ENCODE measurements around the gene TMEM190.
A peak's percentile ranks its signal among the peaks of the same experiment; 100 is the strongest.

The TMEM190 gene

GRCh38 chr19:55368106-55368505 is 8.5 kb upstream of the TMEM190 start:
- no peak overlapping the region for H3K4me3 ChIP-seq (ENCODE audit: control insufficient read depth, low read depth, low read length)
- no peak for TF ChIP-seq CTCF (conservative IDR thresholded peaks at IDR 0.05; ENCODE audit: control insufficient read depth, insufficient read depth, low read depth, low read length)
- DNase-seq (ENCODE audit: low read depth), result no peak

GRCh38 chr19:55368701-55369563 is 7.7 kb upstream of the TMEM190 start:
- no peak for TF ChIP-seq CTCF (conservative IDR thresholded peaks at IDR 0.05; ENCODE audit: control insufficient read depth, insufficient read depth, low read depth, low read length)
- peak; percentile 33 for DNase-seq (ENCODE audit: low read depth)
- H3K4me3 ChIP-seq (ENCODE audit: control insufficient read depth, low read depth, low read length), result peak overlapping the region; percentile 35

GRCh38 chr19:55369653-55370304 is 6.8 kb upstream of the TMEM190 start:
- no peak for TF ChIP-seq CTCF (conservative IDR thresholded peaks at IDR 0.05; ENCODE audit: control insufficient read depth, insufficient read depth, low read depth, low read length)
- peak; percentile 62 for DNase-seq (ENCODE audit: low read depth)
- H3K4me3 ChIP-seq (ENCODE audit: control insufficient read depth, low read depth, low read length), result peak overlapping the region; percentile 59

- H3K4me3 ChIP-seq (ENCODE audit: control insufficient read depth, low read depth, low read length), result peak within 1 kb of the TSS; percentile 59
- TF ChIP-seq CTCF (conservative IDR thresholded peaks at IDR 0.05; ENCODE audit: control insufficient read depth, insufficient read depth, low read depth, low read length), result no peak
- DNase-seq (ENCODE audit: low read depth), result peak; percentile 51
Measured at GRCh38 chr19:55370305-55370988, 6.2 kb upstream of the TMEM190 start, which contains the start of gene IL11. TSS of gene IL11 (minus strand) at chr19:55370463. CDS start at chr19:55370310, 153 bp downstream.

- DNase-seq (ENCODE audit: low read depth), result peak; percentile 41
- no peak overlapping the region for H3K4me3 ChIP-seq (ENCODE audit: control insufficient read depth, low read depth, low read length)
- no peak for TF ChIP-seq CTCF (conservative IDR thresholded peaks at IDR 0.05; ENCODE audit: control insufficient read depth, insufficient read depth, low read depth, low read length)
Measured at GRCh38 chr19:55372316-55373081, 4.1 kb upstream of the TMEM190 start.
